ENCODE data around the gene C12orf42. TPM values are rescaled to one million over a fixed set of nuclear protein-coding genes. Genes with fewer than 3 reads are reported as not detected.
A peak's percentile ranks its signal among the peaks of the same experiment; 100 is the strongest.

The C12orf42 gene
- total RNA-seq, 8 experiments from 2014 or later: 0.14 to 1.1 (median 0.23) TPM; not detected in 4

DNA sequence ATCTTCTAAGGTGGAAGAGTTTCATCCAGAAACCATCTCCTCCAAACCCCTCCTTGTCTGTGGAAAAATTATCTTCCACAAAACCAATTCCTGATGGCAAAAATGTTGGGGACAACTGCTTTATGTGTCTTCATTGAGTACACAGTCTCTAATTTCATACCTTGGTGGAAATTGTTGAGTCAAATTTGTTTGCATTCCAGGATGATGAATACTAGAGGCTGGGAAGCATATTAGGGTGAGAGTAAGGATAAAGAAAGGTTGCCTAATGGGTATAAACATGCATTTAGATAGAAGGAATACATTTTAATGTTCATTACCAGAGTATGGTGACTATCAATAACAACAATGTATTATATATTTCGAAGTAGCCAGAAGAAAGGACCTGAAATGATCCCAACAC is 98.2 kb downstream of the C12orf42 start:
- Histone ChIP-seq H3K4me1 (replicated peaks in 1 of 2) (no peaks in the 10 kb centered on the region), H3K27ac (no peak overlapping the region), H3K4me3 (no peak overlapping the region)
- ATAC-seq (replicated peaks in 6 of 8): no peak
- WGBS, 10 experiments: 0 to 40% (median 8%) methylated on average over 1 of the region's 1 CpG; no CpG with 5 or more reads in 3 of the 10 experiments
- in situ Hi-C loops (cut with MboI; ENCODE audit: low pct_unique_long_range_greater_than_20kb in 2 of 9, low sequenced_read_pairs in 9 of 9, unreplicated experiment in 9 of 9): no loop called here

DNA sequence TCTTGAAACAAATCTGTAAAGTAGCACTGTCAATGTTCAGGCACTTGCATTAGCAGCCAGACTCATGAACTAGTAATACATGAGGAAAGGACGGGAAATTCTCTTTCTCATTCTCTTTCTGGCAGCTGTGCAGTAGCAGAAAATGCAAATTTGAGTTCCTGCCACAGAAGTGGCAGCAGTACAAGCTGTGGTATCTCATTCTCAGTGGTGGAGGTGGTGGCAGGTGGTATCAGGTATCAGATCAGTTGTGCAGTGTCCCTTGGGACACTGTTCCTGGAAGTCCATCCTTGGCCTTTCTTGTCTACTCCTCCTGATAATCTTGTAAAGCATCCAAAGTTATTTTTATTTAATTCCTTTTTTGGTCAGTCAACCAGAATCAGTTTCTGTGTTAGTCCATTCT is 103.0 kb downstream of the C12orf42 start:
- Histone ChIP-seq H3K27ac (no peak overlapping the region), H3K4me3 (no peak overlapping the region), H3K4me1 (replicated peaks in 1 of 2) (no peaks in the 10 kb centered on the region)
- in situ Hi-C loops (cut with MboI; ENCODE audit: low pct_unique_long_range_greater_than_20kb in 2 of 9, low sequenced_read_pairs in 9 of 9, unreplicated experiment in 9 of 9): no loop called here
- WGBS, 10 experiments: 0 to 100% (median 67%) methylated on average over 1 of the region's 1 CpG; no CpG with 5 or more reads in 1 of the 10 experiments
- ATAC-seq (replicated peaks in 6 of 8): no peak

DNA sequence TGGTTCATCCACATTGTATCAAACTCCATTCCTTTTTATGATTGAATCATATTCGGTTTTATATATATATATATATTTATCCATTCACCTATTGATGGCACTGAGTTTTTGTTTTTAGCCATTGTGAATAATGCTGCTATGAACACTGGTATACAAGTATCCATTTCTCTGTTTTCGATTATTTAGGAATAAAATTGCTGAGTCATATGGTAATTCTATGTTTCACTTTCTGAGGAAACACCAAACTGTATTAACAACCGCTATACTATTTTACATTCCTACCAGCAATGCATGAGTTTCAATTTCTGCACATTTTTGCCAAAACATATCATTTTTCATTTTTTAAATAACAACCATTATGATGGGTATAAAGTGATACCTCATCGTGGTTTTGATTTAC is 104.7 kb downstream of the C12orf42 start:
- H3K27ac ChIP-seq: no peak overlapping the region
- 19 to 100% (median 88%) methylated on average over 3 to 4 of the region's 4 CpGs; no CpG with 5 or more reads in 1 of the 10 experiments for WGBS, 10 experiments
- in situ Hi-C loops (cut with MboI; ENCODE audit: low pct_unique_long_range_greater_than_20kb in 2 of 9, low sequenced_read_pairs in 9 of 9, unreplicated experiment in 9 of 9): no loop called here
- no peaks in the 10 kb centered on the region for H3K4me1 ChIP-seq (replicated peaks in 1 of 2)
- H3K4me3 ChIP-seq: no peak overlapping the region
- ATAC-seq (replicated peaks in 6 of 8): no peak

DNA sequence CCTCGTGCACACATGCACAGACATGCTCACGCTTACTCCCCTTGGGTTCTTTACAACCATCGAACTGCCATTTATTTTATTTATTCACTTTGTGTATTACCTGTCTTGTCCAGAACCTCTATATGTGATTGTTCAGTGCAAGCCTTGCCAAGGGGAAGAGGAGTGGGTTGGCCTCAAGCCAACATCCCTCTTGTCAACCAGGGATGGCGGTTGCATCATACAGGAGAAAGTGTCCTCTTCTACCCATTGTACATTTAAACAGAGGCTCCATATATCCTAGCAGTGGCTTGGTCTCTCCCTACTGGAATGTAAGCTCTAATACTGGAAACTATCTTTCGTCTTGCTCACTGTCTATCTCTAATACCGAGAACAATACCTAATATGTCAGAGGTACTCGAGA is 108.4 kb downstream of the C12orf42 start:
- WGBS, 10 experiments: 11 to 100% (median 91%) methylated on average over 2 to 7 of the region's 7 CpGs
- H3K4me1 ChIP-seq (replicated peaks in 1 of 2): no peaks in the 10 kb centered on the region
- ATAC-seq (replicated peaks in 6 of 8): no peak
- H3K4me3 ChIP-seq: no peak overlapping the region
- in situ Hi-C loops (cut with MboI; ENCODE audit: low pct_unique_long_range_greater_than_20kb in 2 of 9, low sequenced_read_pairs in 9 of 9, unreplicated experiment in 9 of 9): no loop called here
- H3K27ac ChIP-seq: no peak overlapping the region

GRCh38 chr12:103386451-103386850 is 109.3 kb downstream of the C12orf42 start:
- no peaks in the 10 kb centered on the region for H3K4me1 ChIP-seq (replicated peaks in 1 of 2)
- ATAC-seq (replicated peaks in 6 of 8): no peak
- 0 to 86% (median 50%) methylated on average over 1 to 3 of the region's 3 CpGs; no CpG with 5 or more reads in 2 of the 10 experiments for WGBS, 10 experiments
- in situ Hi-C loops (cut with MboI; ENCODE audit: low pct_unique_long_range_greater_than_20kb in 2 of 9, low sequenced_read_pairs in 9 of 9, unreplicated experiment in 9 of 9): no loop called here
- H3K4me3 ChIP-seq: no peak overlapping the region
- no peak overlapping the region for H3K27ac ChIP-seq

DNA sequence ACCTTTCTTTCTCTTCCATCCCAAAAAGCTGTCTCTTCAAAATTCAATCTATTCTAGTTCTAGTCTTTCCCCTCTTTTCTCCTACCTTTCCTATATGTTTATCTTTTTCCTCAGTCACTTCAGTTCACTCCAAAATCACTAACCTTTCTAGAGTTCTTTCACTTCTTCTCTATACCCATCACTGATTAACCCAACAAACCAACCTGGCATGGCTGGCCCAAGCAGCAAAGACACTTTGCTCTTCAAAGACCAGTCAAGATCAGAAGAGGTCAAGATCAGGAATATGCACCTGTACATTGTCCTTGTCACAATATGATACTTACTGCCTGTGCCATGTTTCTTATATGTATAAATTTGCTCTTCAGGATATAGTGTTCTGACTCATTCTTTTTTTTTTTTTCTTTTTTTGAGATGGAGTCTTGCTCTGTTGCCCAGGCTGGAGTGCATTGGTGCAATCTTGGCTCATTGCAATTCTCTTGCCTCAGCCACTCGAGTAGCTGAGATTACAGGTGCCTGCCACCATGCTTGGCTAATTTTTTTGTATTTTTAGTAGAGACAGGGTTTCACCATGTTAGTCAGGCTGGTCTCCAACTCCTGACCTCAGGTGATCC is 112.9 kb downstream of the C12orf42 start:
- no peak for ATAC-seq (replicated peaks in 6 of 8)
- Histone ChIP-seq H3K27ac (no peak overlapping the region), H3K4me1 (replicated peaks in 1 of 2) (peaks cover 0 to 5% of the 10 kb centered on the region in 2 donors), H3K4me3 (no peak overlapping the region)
- in situ Hi-C loops (cut with MboI; ENCODE audit: low pct_unique_long_range_greater_than_20kb in 2 of 9, low sequenced_read_pairs in 9 of 9, unreplicated experiment in 9 of 9): no loop called here
- WGBS, 10 experiments: 0 to 100% (median 71%) methylated on average over 1 of the region's 1 CpG; no CpG with 5 or more reads in 2 of the 10 experiments

DNA sequence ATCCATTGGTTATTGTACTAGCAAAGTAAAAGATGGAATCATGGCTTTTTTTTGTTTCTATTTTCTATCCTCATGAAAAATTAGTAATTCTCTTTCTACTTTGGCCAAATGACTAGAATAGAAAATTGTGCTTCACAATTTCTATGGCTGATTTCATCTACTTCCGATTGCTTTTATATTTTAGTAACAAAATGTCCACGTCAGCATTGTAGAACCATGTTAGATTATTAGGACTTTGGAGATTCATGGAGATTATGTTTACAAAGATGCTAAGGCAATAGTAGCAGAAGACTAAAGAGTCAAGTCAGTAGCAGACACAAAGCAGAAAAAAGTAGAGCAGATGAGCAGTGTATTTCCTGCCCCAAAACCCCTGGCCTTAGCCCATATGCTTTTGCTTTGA is 113.6 kb downstream of the C12orf42 start:
- Histone ChIP-seq H3K27ac (no peak overlapping the region), H3K4me3 (no peak overlapping the region), H3K4me1 (replicated peaks in 1 of 2) (peaks cover 0 to 5% of the 10 kb centered on the region in 2 donors)
- WGBS, 10 experiments: 13 to 100% (median 83%) methylated on average over 1 to 2 of the region's 2 CpGs; no CpG with 5 or more reads in 1 of the 10 experiments
- no peak for ATAC-seq (replicated peaks in 6 of 8)
- in situ Hi-C loops (cut with MboI; ENCODE audit: low pct_unique_long_range_greater_than_20kb in 2 of 9, low sequenced_read_pairs in 9 of 9, unreplicated experiment in 9 of 9): no loop called here

- H3K4me1 ChIP-seq (replicated peaks in 1 of 2): peaks cover 0 to 5% of the 10 kb centered on the region in 2 donors
- peak in 1 of 8 experiments; percentile 22 for ATAC-seq (replicated peaks in 6 of 8)
- no peak overlapping the region for H3K27ac ChIP-seq
- in situ Hi-C loops (cut with MboI; ENCODE audit: low pct_unique_long_range_greater_than_20kb in 2 of 9, low sequenced_read_pairs in 9 of 9, unreplicated experiment in 9 of 9): no loop called here
- H3K4me3 ChIP-seq: no peak overlapping the region
- WGBS, 10 experiments: 6 to 100% (median 90%) methylated on average over 2 to 6 of the region's 6 CpGs; no CpG with 5 or more reads in 1 of the 10 experiments
Measured at GRCh38 chr12:103379670-103380069, 116.1 kb downstream of the C12orf42 start.

DNA sequence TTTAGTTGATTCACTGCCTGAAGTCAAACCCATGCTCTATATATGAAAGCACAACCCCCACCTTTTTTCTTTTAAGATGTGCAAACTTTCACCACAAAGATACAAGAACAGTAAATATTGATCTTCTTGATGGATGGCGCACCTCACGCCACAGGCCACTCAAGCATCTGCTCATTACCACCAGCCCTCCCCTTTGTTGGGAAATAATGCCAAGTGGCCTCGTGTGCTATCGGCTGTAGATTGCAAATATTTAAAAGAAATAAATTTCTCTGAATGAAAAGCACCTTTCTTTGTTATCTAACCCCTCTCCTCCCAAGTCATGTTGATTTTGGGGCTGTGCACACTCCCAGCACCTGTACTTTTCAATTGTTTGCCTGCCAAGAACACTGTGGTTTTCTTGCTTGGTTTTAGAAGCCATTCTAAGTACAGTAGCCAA is 122.7 kb downstream of the C12orf42 start:
- 0 to 77% (median 54%) methylated on average over 1 to 4 of the region's 4 CpGs; no CpG with 5 or more reads in 1 of the 10 experiments for WGBS, 10 experiments
- no peak overlapping the region for H3K4me3 ChIP-seq
- peak in 3 of 8 experiments; percentile 8 to 88 (median 45) for ATAC-seq (replicated peaks in 6 of 8)
- no peak overlapping the region for H3K27ac ChIP-seq
- in situ Hi-C loops (cut with MboI; ENCODE audit: low pct_unique_long_range_greater_than_20kb in 2 of 9, low sequenced_read_pairs in 9 of 9, unreplicated experiment in 9 of 9): no loop called here
- H3K4me1 ChIP-seq (replicated peaks in 1 of 2): peaks cover 0 to 2% of the 10 kb centered on the region in 2 donors

DNA sequence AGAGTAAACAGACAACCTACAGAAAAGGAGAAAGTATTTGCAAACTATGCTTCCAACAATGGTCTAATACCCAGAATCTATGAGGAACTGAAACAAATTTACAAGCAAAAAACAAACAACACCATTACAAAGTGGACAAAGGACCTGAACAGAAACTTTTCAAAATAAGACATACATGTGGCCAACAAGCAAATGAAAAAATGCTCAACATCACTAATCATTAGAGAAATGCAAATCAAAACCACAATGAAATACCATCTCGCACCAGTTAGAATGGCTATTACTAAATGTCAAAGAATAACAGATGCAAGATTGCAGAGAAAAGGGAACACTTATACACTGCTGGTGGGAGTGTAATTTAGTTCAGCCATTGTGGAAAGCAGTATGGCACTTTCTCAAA is 125.8 kb downstream of the C12orf42 start:
- ATAC-seq (replicated peaks in 6 of 8): no peak
- Histone ChIP-seq H3K4me3 (no peak overlapping the region), H3K27ac (no peak overlapping the region), H3K4me1 (replicated peaks in 1 of 2) (peaks cover 0 to 2% of the 10 kb centered on the region in 2 donors)
- 0 to 100% (median 83%) methylated on average over 1 of the region's 1 CpG; no CpG with 5 or more reads in 1 of the 10 experiments for WGBS, 10 experiments
- in situ Hi-C loops (cut with MboI; ENCODE audit: low pct_unique_long_range_greater_than_20kb in 2 of 9, low sequenced_read_pairs in 9 of 9, unreplicated experiment in 9 of 9): no loop called here

DNA sequence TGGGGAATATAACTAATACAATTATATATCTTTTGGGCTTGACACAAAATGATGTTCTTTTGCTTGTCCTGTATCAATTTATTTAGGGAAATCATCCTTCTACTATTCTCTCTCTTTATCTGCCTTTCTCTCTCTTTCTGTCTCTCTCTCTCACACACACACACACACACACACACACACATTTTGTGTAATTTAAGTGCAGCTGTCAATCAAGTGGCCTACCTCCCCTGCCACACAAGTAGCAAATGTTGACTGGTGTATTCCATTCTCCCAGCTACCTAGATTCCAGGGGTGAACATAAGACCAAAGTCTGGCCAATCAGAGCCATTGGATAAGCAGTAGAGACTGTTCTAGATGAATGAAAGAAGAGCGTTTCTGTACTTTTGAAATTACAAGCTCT is 127.6 kb downstream of the C12orf42 start:
- ATAC-seq (replicated peaks in 6 of 8): no peak
- peaks cover 0 to 1% of the 10 kb centered on the region in 2 donors for H3K4me1 ChIP-seq (replicated peaks in 1 of 2)
- in situ Hi-C loops (cut with MboI; ENCODE audit: low pct_unique_long_range_greater_than_20kb in 2 of 9, low sequenced_read_pairs in 9 of 9, unreplicated experiment in 9 of 9): no loop called here
- H3K27ac ChIP-seq: no peak overlapping the region
- whole genome bisulfite sequencing, 10 experiments: 0 to 100% (median 100%) methylated on average over 1 of the region's 1 CpG; no CpG with 5 or more reads in 2 of the 10 experiments
- no peak overlapping the region for H3K4me3 ChIP-seq

GRCh38 chr12:103354403-103354802 is 141.4 kb downstream of the C12orf42 start:
- no peak overlapping the region for H3K4me3 ChIP-seq
- H3K4me1 ChIP-seq (replicated peaks in 1 of 2): no peaks in the 10 kb centered on the region
- ATAC-seq (replicated peaks in 6 of 8): no peak
- 0 to 100% (median 88%) methylated on average over 1 to 2 of the region's 2 CpGs; no CpG with 5 or more reads in 2 of the 10 experiments for WGBS, 10 experiments
- no peak overlapping the region for H3K27ac ChIP-seq
- in situ Hi-C loops (cut with MboI; ENCODE audit: low pct_unique_long_range_greater_than_20kb in 2 of 9, low sequenced_read_pairs in 9 of 9, unreplicated experiment in 9 of 9): no loop called here

- H3K4me1 ChIP-seq (replicated peaks in 1 of 2): no peaks in the 10 kb centered on the region
- H3K27ac ChIP-seq: no peak overlapping the region
- 0 to 100% (median 94%) methylated on average over 1 to 4 of the region's 4 CpGs; no CpG with 5 or more reads in 1 of the 10 experiments for WGBS, 10 experiments
- in situ Hi-C loops (cut with MboI; ENCODE audit: low pct_unique_long_range_greater_than_20kb in 2 of 9, low sequenced_read_pairs in 9 of 9, unreplicated experiment in 9 of 9): no loop called here
- H3K4me3 ChIP-seq: no peak overlapping the region
- no peak for ATAC-seq (replicated peaks in 6 of 8)
Measured at GRCh38 chr12:103353913-103354312, 141.9 kb downstream of the C12orf42 start.

DNA sequence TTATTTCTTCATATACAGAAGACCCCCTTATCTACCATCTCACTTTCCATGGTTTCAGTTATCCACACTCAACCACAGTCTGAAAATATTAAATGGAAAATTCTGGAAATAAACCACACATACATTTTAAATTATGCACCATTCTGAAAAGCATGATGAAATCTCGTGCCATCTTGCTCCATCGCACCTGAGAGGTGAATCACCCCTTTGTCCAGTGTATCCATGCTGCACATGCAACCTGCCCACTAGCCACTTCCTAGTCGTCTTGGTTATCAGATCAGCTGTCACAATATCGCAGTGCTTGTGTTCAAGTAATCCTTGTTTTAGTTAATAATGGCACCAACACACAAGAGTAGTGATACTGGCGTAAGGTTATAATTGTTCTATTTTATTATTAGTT is 145.7 kb downstream of the C12orf42 start:
- no peak overlapping the region for H3K4me3 ChIP-seq

More for the DNA sequence above, 145.7 kb downstream of the C12orf42 start:
- H3K27ac ChIP-seq: no peak overlapping the region
- 0 to 98% (median 79%) methylated on average over 1 to 4 of the region's 5 CpGs; no CpG with 5 or more reads in 2 of the 10 experiments for WGBS, 10 experiments
- no peaks in the 10 kb centered on the region for H3K4me1 ChIP-seq (replicated peaks in 1 of 2)
- in situ Hi-C loops (cut with MboI; ENCODE audit: low pct_unique_long_range_greater_than_20kb in 2 of 9, low sequenced_read_pairs in 9 of 9, unreplicated experiment in 9 of 9): no loop called here
- no peak for ATAC-seq (replicated peaks in 6 of 8)
